ENCODE data around the gene STYXL1.
A peak's percentile ranks its signal among the peaks of the same experiment; 100 is the strongest.
"Not testable (repeated sequence)": the region's sequence is repeated elsewhere in the genome, so short reads cannot be mapped to it uniquely, and the experiment has no call there.

GRCh38 chr7:76087362-76087791 lies 39.6 kb upstream of the STYXL1 start:
- not testable (repeated sequence) for TF ChIP-seq TAF1, CREB1 (IDR thresholded peaks at IDR 0.05; ENCODE audit: low read depth)
- TF ChIP-seq, protein P1, sequence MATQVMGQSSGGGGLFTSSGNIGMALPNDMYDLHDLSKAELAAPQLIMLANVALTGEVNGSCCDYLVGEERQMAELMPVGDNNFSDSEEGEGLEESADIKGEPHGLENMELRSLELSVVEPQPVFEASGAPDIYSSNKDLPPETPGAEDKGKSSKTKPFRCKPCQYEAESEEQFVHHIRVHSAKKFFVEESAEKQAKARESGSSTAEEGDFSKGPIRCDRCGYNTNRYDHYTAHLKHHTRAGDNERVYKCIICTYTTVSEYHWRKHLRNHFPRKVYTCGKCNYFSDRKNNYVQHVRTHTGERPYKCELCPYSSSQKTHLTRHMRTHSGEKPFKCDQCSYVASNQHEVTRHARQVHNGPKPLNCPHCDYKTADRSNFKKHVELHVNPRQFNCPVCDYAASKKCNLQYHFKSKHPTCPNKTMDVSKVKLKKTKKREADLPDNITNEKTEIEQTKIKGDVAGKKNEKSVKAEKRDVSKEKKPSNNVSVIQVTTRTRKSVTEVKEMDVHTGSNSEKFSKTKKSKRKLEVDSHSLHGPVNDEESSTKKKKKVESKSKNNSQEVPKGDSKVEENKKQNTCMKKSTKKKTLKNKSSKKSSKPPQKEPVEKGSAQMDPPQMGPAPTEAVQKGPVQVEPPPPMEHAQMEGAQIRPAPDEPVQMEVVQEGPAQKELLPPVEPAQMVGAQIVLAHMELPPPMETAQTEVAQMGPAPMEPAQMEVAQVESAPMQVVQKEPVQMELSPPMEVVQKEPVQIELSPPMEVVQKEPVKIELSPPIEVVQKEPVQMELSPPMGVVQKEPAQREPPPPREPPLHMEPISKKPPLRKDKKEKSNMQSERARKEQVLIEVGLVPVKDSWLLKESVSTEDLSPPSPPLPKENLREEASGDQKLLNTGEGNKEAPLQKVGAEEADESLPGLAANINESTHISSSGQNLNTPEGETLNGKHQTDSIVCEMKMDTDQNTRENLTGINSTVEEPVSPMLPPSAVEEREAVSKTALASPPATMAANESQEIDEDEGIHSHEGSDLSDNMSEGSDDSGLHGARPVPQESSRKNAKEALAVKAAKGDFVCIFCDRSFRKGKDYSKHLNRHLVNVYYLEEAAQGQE (IDR thresholded peaks at IDR 0.05; ENCODE audit: low read depth), result not testable (repeated sequence)
- peak; percentile 76 for TF ChIP-seq EP300 (IDR thresholded peaks at IDR 0.05; ENCODE audit: borderline replicate concordance)
- 0 out of 2 replicates have a peak, but pooled peaks have one; percentile 46 for TF ChIP-seq YY1 (IDR thresholded peaks at IDR 0.05; ENCODE audit: low read depth)
- TF ChIP-seq RAD21 (IDR thresholded peaks at IDR 0.05; ENCODE audit: low read depth), result peak; percentile 0; the same call in 1 of the 2 replicates
- TF ChIP-seq TEAD4 (IDR thresholded peaks at IDR 0.05), result peak; percentile 45; the same call in 1 of the 2 replicates
- TF ChIP-seq NFIC (IDR thresholded peaks at IDR 0.05), result peak; percentile 22; the same call in 1 of the 2 replicates
- peak; percentile 46; the same call in 1 of the 2 replicates for TF ChIP-seq MAX (IDR thresholded peaks at IDR 0.05)
